Measurements from ENCODE around the gene CNGB1.
A peak's percentile ranks its signal among the peaks of the same experiment; 100 is the strongest.
"Not testable (repeated sequence)": the region's sequence is repeated elsewhere in the genome, so short reads cannot be mapped to it uniquely, and the experiment has no call there.

CNGB1 gene

GRCh38 chr16:57883480-57883879 is 87.4 kb downstream of the CNGB1 start:
- no peak for DNase-seq

DNA sequence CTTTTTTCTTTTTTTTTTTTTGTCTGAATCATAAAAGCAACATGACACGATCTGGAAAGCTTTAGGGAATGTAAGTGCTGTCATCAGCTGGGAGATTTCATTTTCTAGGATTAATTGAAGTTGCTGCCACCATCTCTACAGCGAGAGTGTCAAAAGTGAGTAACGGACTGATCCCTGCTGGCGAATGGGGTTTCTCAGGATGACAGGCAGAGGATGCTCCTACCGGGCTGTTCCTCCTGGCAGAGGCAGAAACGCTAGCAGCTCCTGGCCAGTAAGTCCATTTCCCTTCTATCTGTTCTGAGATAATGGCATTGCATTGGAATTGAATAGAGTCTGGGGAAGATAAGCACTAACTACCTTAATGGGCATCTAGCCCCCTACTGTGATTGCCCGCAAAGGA is 88.1 kb downstream of the CNGB1 start:
- no peak for DNase-seq

GRCh38 chr16:57882206-57882605 is 88.7 kb downstream of the CNGB1 start:
- no peak for DNase-seq

DNA sequence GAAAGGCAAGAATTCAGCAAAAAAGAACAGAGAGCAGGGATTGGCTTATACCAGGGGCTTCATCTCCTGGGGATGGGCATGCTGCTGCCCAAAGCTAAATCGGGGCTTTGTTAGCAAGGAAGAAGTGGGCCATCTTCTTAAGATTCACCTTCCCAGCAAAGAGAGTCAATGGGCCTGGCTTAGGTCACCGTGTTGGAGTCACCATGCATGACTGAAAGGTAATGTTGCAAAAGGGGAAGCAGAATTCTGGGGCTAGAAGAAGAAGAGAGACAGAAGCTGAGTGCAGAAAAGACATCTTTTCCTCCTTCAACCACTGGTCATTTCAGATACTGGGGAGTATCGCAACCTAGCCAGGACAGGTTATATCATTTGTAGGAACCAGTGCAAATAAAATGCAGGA is 92.3 kb downstream of the CNGB1 start:
- no peak for DNase-seq

- no peak for DNase-seq
Measured at GRCh38 chr16:57876210-57876609, 94.7 kb downstream of the CNGB1 start.

GRCh38 chr16:57875347-57875746 is 95.6 kb downstream of the CNGB1 start:
- no peak for DNase-seq

DNA sequence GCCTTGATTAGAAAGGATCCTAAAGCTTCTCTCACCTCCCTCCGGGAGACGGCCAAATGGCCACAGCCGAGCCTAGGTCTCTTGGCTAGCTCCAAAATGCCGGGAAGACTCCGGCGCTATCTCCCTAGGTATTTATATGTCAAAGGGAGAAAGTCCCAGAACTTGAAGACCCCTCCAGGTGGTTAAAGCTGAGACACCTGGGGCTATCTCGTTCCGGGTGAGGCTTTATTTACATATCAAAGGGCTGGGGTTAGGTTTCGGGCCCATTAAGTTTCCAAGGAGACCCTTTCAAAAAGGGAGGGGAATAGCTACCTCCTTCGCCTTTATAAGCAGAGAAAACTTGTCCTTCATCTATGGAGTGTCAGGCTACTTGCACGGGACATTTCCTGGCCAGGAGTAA is 97.7 kb downstream of the CNGB1 start:
- peak; percentile 13 for DNase-seq

GRCh38 chr16:57872764-57873163 is 98.2 kb downstream of the CNGB1 start:
- not testable (repeated sequence) for DNase-seq

DNA sequence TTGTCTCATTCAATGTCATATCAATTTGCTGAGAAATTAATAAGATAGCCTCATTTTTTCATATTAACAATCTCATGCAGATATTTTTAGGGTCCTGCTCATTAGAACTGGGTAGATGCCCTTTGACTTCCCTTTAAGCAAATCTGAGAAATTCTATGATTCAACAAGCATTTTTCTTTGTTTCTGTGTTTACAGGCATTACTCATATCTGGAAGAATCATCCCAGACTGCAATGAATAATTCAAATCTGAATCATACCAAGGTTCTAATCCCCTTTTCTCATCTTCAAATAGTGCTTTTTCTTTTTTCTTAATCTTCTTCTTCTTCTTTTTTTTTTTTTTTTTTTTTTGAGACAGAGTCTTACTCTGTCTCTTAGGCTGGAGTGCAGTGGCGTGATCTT is 99.5 kb downstream of the CNGB1 start:
- no peak for DNase-seq

GRCh38 chr16:57870753-57871454 is 100.0 kb downstream of the CNGB1 start:
- DNase-seq: no peak

- no peak for DNase-seq
Measured at GRCh38 chr16:57868913-57869520, 101.9 kb downstream of the CNGB1 start.

DNA sequence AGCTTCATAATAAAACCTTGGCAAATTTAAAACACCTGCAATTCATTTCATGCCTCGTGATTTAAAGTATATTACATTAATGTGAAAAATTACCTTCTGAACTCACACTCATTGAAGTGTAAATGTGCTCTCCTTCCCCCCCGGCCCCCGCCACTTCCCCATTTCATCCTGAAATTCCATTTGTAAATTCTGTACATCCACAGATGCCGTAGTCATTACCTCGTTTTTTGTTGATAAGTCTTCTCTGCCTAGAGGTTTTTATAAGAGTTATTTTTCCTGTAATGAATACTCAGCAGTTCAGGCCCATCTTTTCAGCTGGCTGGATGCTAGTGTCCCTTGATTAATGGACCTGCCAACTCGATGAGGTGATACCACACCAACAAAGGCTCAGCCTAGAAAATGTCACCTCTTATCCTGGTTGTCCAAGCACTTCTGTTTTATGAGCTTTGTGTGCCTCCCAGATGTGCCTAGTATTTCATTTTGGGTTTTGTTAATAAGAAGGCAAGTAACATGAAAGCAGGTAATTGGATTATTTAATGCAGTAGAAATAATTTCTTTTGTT is 103.8 kb downstream of the CNGB1 start:
- DNase-seq: peak; percentile 94

GRCh38 chr16:57866529-57866918 is 104.4 kb downstream of the CNGB1 start:
- DNase-seq: peak; percentile 25

DNA sequence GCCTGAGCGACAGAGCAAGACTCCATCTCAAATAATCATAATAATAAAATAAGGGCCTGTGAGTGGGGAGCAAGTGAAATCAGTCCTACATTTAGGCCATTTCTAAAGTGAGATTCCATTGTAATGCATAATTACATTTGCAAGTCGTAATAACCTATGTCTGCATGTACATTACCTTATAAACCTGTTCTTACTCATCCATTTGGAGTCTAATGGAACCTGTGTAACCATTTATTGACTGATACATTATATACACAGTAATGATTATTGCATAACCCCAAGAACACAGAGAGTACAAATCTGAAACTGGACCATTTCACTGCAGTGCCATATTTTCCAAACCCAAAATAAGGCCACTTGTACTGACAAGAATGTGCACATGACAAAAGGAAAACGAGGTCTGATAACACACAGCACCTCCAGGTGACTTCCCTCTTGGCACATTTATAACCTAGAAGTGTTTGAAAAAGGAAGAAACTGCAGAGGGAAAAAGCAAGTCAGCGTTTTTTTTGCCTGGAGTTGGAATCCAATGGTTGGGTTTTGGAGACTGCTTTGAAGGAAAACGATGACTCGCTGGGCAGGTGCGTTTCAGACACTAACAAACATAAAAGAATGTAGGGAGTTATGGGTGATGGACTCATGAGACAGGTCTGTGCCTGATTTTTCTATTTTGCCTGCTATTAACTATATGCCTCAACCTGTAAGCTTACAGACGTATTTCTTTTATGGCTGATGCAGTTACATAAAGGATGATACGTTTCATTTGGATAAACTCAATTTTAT is 105.0 kb downstream of the CNGB1 start:
- no peak for DNase-seq

GRCh38 chr16:57863434-57864160 is 107.3 kb downstream of the CNGB1 start:
- DNase-seq: peak; percentile 18

DNA sequence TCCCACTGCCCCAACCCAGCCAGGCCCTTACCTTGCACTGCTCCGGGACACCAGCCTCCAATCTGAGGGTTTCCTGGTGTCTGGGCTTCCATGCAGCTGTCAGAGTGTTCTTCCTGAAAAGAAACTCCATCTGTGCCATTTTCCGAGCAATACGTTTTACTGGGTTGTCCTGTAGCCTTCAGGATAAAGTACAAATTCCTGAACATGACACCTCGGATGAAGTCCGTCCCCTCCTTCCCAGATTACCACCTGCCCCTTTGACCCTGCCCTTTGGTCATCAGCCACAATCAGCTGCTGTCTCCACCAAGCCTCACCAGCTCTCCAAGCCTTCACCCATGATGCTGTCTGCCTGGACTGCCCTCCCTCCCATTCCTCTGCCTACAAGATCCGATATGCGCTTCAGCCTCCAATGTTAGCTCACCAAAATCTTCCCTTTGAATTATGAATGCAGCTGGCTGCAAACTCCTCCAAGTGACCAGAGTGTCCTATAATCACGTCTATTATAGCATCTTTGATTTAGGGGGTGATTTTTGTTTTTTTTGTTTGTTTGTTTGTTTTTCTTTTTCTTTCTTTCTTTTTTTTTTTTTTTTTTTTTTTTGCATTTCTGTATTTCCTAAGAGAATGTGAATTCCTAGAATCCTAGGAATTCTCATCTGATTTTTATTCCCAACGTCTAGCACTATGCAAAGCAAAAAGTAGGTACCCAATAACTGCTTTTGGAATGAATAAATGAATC is 108.1 kb downstream of the CNGB1 start:
- DNase-seq: no peak

GRCh38 chr16:57859331-57859730 is 111.6 kb downstream of the CNGB1 start:
- no peak for DNase-seq

- DNase-seq: no peak
Measured at GRCh38 chr16:57858635-57859034, 112.3 kb downstream of the CNGB1 start.

GRCh38 chr16:57857991-57858390 is 112.9 kb downstream of the CNGB1 start:
- not testable (repeated sequence) for DNase-seq

DNA sequence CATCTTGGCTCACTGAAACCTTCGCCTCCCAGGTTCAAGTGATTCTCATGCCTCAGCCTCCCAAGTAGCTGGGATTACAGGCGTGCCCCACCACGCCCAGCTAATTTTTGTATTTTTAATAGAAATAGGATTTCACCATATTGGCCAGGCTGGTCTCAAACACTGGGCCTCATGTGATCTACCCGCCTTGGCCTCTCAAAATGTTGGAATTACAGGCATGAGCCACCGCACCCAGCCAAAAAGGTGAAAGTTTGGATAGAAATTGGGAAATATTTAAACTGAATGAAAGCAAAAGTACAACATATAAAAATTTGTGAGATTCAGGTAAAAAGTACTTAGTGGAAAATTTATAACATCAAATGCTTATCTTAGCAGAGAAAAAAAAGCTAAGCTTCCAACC is 115.7 kb downstream of the CNGB1 start:
- no peak for DNase-seq

GRCh38 chr16:57852189-57852588 is 118.7 kb downstream of the CNGB1 start:
- DNase-seq: no peak

DNA sequence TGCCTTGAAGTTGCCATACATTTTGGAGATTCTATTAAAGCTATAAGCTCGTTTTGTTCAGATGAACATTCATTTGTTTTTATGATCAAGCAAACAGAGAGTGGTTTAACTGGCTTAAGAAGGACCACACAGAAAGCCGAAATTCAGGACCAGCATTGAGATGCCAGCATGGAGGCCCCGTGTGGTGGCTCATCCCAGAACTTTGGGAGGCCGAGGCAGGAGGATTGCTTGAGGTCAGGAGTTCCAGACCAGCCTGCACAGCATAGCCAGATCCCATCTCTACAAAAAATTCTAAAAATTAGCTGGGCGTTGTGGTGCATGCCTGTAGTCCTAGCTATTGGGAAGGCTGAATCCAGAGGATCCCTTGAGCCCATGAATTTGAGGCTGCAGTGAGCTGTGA is 122.7 kb downstream of the CNGB1 start:
- no peak for DNase-seq

Data from DMS153 (cell line).